WTC11 (cell line): ENCODE data around the gene PDZD7. TPM values are rescaled to one million over a fixed set of nuclear protein-coding genes. Genes with fewer than 3 reads are reported as not detected.

ENCODE experiments used
- AFF4 ChIP-seq: sonication (generic); formaldehyde crosslinking; IDR thresholded peaks from 2 replicates; pipeline ENCODE4 v1.8.1; 2023; ENCODE audit warnings: mild to moderate bottlenecking, missing genetic modification reagents, borderline replicate concordance
- ELF4 ChIP-seq: sonication (generic); formaldehyde crosslinking; IDR thresholded peaks from 2 replicates; pipeline ENCODE4 v1.8.1; 2022; ENCODE audit warnings: low read depth, mild to moderate bottlenecking, moderate library complexity, missing genetic modification reagents
- GRHL2 ChIP-seq: fragments of 250-450 bp; sonication (Bioruptor Pico); IDR thresholded peaks from 2 replicates; pipeline ENCODE4 v1.8.0; 2022; ENCODE audit warnings: mild to moderate bottlenecking, moderate library complexity; ENCODE audit not compliant: insufficient replicate concordance, severe bottlenecking
- GTF2I ChIP-seq: fragments of 250-450 bp; sonication (Bioruptor Pico); conservative IDR thresholded peaks from 2 replicates; pipeline ENCODE4 v1.4.0; 2021; ENCODE audit warnings: mild to moderate bottlenecking
- HMGA2 ChIP-seq: fragments of 250-450 bp; sonication (Bioruptor Pico); IDR thresholded peaks from 2 replicates; pipeline ENCODE4 v1.4.0; 2021; ENCODE audit warnings: mild to moderate bottlenecking, moderate library complexity
- IRF1 ChIP-seq: sonication (generic); formaldehyde crosslinking; IDR thresholded peaks from 2 replicates; pipeline ENCODE4 v1.8.0; 2023; ENCODE audit warnings: missing genetic modification reagents
- NR3C1 ChIP-seq: sonication (generic); formaldehyde crosslinking; conservative IDR thresholded peaks from 2 replicates; pipeline ENCODE4 v1.8.1; 2023; ENCODE audit warnings: low read depth, mild to moderate bottlenecking, missing genetic modification reagents
- OVOL2 ChIP-seq: fragments of 250-450 bp; sonication (Bioruptor Pico); IDR thresholded peaks from 2 replicates; pipeline ENCODE4 v1.9.0; 2021; ENCODE audit warnings: mild to moderate bottlenecking, borderline replicate concordance
- PRDM15 ChIP-seq: sonication (generic); formaldehyde crosslinking; IDR thresholded peaks from 2 replicates; pipeline ENCODE4 v1.8.0; 2022; ENCODE audit warnings: missing genetic modification reagents
- RELA ChIP-seq: sonication (generic); formaldehyde crosslinking; IDR thresholded peaks from 2 replicates; pipeline ENCODE4 v1.8.1; 2022; ENCODE audit warnings: missing genetic modification reagents, mild to moderate bottlenecking, borderline replicate concordance
- ZSCAN18 ChIP-seq: fragments of 250-450 bp; sonication (Bioruptor Pico); IDR thresholded peaks from 2 replicates; pipeline ENCODE4 v2.1.2; 2022; ENCODE audit warnings: mild to moderate bottlenecking, moderate library complexity
- total RNA-seq: library from RNA; stranded (reverse); gene quantifications from 3 replicates; pipeline ENCODE4 v1.2.3, GENCODE V29; 2021
- TF ChIP-seq, protein P1 (sequence below): fragments of 250-450 bp; sonication (Bioruptor Pico); IDR thresholded peaks from 2 replicates; pipeline ENCODE4 v1.9.0; 2021; ENCODE audit warnings: moderate library complexity, mild to moderate bottlenecking, inconsistent platforms, borderline replicate concordance
- TF ChIP-seq, protein P2 (sequence below): sonication (generic); formaldehyde crosslinking; conservative IDR thresholded peaks from 2 replicates; pipeline ENCODE4 v1.8.1; 2023; ENCODE audit warnings: mild to moderate bottlenecking, low read depth, missing genetic modification reagents, moderate library complexity
- TF ChIP-seq, protein P3 (sequence below): sonication (generic); formaldehyde crosslinking; IDR thresholded peaks from 2 replicates; pipeline ENCODE4 v1.8.0; 2022; ENCODE audit warnings: mild to moderate bottlenecking, missing genetic modification reagents
- TF ChIP-seq, protein P4 (sequence below): sonication (generic); formaldehyde crosslinking; IDR thresholded peaks from 2 replicates; pipeline ENCODE4 v1.8.1; 2023; ENCODE audit warnings: mild to moderate bottlenecking, moderate library complexity, missing genetic modification reagents
- TF ChIP-seq, protein P5 (sequence below): sonication (generic); formaldehyde crosslinking; IDR thresholded peaks from 2 replicates; pipeline ENCODE4 v1.8.1; 2023; ENCODE audit warnings: mild to moderate bottlenecking, missing genetic modification reagents

Gene PDZD7
- total RNA-seq, 1 experiment from 2014 or later = 2.6 TPM

GRCh38 chr10:100986952-100987684 is 43.8 kb downstream of the PDZD7 start, which contains the start of the genes MRPL43 and TWNK (continued):
- TF ChIP-seq NR3C1 (CRISPR knock-in tag) (0 out of 2 replicates have a peak, but pooled peaks have one; percentile 70), OVOL2 (CRISPR knock-in tag) (no peak), RELA (CRISPR knock-in tag) (no peak), HMGA2 (no peak), PRDM15 (CRISPR knock-in tag) (no peak), GRHL2 (CRISPR knock-in tag) (no peak), IRF1 (CRISPR knock-in tag) (no peak), ELF4 (CRISPR knock-in tag) (no peak), GTF2I (CRISPR knock-in tag) (no peak), AFF4 (CRISPR knock-in tag) (0 out of 2 replicates have a peak, but pooled peaks have one; percentile 37), ZSCAN18 (no peak)
- TF ChIP-seq, protein P1, sequence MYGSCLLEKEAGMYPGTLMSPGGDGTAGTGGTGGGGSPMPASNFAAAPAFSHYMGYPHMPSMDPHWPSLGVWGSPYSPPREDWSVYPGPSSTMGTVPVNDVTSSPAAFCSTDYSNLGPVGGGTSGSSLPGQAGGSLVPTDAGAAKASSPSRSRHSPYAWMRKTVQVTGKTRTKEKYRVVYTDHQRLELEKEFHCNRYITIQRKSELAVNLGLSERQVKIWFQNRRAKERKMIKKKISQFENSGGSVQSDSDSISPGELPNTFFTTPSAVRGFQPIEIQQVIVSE (CRISPR knock-in tag) = no peak
- TF ChIP-seq, protein P2, sequence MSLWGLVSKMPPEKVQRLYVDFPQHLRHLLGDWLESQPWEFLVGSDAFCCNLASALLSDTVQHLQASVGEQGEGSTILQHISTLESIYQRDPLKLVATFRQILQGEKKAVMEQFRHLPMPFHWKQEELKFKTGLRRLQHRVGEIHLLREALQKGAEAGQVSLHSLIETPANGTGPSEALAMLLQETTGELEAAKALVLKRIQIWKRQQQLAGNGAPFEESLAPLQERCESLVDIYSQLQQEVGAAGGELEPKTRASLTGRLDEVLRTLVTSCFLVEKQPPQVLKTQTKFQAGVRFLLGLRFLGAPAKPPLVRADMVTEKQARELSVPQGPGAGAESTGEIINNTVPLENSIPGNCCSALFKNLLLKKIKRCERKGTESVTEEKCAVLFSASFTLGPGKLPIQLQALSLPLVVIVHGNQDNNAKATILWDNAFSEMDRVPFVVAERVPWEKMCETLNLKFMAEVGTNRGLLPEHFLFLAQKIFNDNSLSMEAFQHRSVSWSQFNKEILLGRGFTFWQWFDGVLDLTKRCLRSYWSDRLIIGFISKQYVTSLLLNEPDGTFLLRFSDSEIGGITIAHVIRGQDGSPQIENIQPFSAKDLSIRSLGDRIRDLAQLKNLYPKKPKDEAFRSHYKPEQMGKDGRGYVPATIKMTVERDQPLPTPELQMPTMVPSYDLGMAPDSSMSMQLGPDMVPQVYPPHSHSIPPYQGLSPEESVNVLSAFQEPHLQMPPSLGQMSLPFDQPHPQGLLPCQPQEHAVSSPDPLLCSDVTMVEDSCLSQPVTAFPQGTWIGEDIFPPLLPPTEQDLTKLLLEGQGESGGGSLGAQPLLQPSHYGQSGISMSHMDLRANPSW (CRISPR knock-in tag) = no peak
- TF ChIP-seq, protein P3, sequence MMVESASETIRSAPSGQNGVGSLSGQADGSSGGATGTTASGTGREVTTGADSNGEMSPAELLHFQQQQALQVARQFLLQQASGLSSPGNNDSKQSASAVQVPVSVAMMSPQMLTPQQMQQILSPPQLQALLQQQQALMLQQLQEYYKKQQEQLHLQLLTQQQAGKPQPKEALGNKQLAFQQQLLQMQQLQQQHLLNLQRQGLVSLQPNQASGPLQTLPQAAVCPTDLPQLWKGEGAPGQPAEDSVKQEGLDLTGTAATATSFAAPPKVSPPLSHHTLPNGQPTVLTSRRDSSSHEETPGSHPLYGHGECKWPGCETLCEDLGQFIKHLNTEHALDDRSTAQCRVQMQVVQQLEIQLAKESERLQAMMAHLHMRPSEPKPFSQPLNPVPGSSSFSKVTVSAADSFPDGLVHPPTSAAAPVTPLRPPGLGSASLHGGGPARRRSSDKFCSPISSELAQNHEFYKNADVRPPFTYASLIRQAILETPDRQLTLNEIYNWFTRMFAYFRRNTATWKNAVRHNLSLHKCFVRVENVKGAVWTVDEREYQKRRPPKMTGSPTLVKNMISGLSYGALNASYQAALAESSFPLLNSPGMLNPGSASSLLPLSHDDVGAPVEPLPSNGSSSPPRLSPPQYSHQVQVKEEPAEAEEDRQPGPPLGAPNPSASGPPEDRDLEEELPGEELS (CRISPR knock-in tag) = 0 out of 2 replicates have a peak, but pooled peaks have one; percentile 53
- TF ChIP-seq, protein P4, sequence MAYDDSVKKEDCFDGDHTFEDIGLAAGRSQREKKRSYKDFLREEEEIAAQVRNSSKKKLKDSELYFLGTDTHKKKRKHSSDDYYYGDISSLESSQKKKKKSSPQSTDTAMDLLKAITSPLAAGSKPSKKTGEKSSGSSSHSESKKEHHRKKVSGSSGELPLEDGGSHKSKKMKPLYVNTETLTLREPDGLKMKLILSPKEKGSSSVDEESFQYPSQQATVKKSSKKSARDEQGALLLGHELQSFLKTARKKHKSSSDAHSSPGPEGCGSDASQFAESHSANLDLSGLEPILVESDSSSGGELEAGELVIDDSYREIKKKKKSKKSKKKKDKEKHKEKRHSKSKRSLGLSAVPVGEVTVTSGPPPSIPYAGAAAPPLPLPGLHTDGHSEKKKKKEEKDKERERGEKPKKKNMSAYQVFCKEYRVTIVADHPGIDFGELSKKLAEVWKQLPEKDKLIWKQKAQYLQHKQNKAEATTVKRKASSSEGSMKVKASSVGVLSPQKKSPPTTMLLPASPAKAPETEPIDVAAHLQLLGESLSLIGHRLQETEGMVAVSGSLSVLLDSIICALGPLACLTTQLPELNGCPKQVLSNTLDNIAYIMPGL (CRISPR knock-in tag) = peak; percentile 67; the same call in 1 of the 2 replicates
- TF ChIP-seq, protein P5, sequence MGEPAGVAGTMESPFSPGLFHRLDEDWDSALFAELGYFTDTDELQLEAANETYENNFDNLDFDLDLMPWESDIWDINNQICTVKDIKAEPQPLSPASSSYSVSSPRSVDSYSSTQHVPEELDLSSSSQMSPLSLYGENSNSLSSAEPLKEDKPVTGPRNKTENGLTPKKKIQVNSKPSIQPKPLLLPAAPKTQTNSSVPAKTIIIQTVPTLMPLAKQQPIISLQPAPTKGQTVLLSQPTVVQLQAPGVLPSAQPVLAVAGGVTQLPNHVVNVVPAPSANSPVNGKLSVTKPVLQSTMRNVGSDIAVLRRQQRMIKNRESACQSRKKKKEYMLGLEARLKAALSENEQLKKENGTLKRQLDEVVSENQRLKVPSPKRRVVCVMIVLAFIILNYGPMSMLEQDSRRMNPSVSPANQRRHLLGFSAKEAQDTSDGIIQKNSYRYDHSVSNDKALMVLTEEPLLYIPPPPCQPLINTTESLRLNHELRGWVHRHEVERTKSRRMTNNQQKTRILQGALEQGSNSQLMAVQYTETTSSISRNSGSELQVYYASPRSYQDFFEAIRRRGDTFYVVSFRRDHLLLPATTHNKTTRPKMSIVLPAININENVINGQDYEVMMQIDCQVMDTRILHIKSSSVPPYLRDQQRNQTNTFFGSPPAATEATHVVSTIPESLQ (CRISPR knock-in tag) = no peak
